MM.1S (cell line): ENCODE measurements around the gene PDIA2.

Experiments used
- CTCF ChIP-seq: fragments of 300-600 bp; sonication (generic); IDR thresholded peaks from 2 replicates; pipeline ENCODE4 v1.5.1; 2016; ENCODE audit warnings: antibody characterized with exemption, low read length, mixed read lengths
- EZH2 ChIP-seq: fragments of 300-600 bp; sonication (generic); optimal IDR thresholded peaks from 2 replicates; pipeline ENCODE3; 2017; ENCODE audit warnings: low read depth, mild to moderate bottlenecking, antibody characterized with exemption, low read length, mixed read lengths

DNA sequence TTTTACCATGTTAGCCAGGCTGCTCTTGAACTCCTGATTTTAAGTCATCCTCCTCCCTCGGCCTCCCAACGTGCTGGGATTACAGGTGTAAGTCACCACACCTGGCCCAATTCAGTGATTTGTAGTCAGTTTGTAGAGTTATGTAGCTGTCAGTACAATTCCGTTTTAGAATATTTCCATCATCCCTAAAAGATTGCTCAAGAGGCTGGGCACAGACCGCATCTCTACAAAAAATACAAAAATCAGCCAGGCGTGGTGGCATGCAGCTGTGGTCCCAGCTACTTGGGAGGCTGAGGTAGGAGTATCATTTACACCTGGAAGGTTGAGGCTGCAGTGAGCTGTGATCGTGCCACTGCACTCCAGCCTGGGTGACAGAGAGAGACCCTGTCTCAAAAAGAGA is 27.8 kb upstream of the PDIA2 start:
- TF ChIP-seq CTCF (no peak), EZH2 (no peak)
